ENCODE results near the gene HCCS.

- TF ChIP-seq POLR2A (IDR thresholded peaks at IDR 0.05) (no peak), POLR2AphosphoS5 (IDR thresholded peaks at IDR 0.05; ENCODE audit: insufficient read depth in 1 of 2, low read depth in 1 of 2) (no peak), CTCF (IDR thresholded peaks at IDR 0.05) (no peak)
Observed at GRCh38 chrX:11117745-11118144, 6.6 kb downstream of the HCCS start.
